ENCODE measurements around the gene NCAM2. TPM values are rescaled to one million over a fixed set of nuclear protein-coding genes. Genes with fewer than 3 reads are reported as not detected.

The NCAM2 gene
- total and polyA plus RNA-seq, 2 of the 8 experiments (the other 6 are each of a cell fraction or from before 2014, with no cell fraction given), result 0.14 to 1.1 TPM

DNA sequence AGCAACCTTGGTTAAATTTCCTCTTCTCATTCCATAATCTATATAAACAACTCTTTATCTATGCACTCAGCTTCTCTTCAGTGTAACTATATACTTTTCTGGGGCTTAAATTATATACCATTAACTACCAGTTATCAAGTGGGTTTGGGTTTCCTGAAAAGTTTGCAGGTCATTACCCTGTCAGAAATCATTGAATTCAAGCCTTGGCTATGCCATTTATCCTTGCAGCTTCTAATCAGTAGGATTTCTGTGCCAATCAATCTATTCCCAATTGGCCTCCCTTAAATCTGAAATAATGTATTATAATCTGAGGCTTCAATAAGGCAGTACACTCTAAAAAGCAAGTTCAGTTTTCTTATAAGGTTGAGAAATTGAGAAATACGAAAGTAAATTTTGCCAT lies 466.5 kb downstream of the NCAM2 start (continued):
- TF ChIP-seq, protein P1, sequence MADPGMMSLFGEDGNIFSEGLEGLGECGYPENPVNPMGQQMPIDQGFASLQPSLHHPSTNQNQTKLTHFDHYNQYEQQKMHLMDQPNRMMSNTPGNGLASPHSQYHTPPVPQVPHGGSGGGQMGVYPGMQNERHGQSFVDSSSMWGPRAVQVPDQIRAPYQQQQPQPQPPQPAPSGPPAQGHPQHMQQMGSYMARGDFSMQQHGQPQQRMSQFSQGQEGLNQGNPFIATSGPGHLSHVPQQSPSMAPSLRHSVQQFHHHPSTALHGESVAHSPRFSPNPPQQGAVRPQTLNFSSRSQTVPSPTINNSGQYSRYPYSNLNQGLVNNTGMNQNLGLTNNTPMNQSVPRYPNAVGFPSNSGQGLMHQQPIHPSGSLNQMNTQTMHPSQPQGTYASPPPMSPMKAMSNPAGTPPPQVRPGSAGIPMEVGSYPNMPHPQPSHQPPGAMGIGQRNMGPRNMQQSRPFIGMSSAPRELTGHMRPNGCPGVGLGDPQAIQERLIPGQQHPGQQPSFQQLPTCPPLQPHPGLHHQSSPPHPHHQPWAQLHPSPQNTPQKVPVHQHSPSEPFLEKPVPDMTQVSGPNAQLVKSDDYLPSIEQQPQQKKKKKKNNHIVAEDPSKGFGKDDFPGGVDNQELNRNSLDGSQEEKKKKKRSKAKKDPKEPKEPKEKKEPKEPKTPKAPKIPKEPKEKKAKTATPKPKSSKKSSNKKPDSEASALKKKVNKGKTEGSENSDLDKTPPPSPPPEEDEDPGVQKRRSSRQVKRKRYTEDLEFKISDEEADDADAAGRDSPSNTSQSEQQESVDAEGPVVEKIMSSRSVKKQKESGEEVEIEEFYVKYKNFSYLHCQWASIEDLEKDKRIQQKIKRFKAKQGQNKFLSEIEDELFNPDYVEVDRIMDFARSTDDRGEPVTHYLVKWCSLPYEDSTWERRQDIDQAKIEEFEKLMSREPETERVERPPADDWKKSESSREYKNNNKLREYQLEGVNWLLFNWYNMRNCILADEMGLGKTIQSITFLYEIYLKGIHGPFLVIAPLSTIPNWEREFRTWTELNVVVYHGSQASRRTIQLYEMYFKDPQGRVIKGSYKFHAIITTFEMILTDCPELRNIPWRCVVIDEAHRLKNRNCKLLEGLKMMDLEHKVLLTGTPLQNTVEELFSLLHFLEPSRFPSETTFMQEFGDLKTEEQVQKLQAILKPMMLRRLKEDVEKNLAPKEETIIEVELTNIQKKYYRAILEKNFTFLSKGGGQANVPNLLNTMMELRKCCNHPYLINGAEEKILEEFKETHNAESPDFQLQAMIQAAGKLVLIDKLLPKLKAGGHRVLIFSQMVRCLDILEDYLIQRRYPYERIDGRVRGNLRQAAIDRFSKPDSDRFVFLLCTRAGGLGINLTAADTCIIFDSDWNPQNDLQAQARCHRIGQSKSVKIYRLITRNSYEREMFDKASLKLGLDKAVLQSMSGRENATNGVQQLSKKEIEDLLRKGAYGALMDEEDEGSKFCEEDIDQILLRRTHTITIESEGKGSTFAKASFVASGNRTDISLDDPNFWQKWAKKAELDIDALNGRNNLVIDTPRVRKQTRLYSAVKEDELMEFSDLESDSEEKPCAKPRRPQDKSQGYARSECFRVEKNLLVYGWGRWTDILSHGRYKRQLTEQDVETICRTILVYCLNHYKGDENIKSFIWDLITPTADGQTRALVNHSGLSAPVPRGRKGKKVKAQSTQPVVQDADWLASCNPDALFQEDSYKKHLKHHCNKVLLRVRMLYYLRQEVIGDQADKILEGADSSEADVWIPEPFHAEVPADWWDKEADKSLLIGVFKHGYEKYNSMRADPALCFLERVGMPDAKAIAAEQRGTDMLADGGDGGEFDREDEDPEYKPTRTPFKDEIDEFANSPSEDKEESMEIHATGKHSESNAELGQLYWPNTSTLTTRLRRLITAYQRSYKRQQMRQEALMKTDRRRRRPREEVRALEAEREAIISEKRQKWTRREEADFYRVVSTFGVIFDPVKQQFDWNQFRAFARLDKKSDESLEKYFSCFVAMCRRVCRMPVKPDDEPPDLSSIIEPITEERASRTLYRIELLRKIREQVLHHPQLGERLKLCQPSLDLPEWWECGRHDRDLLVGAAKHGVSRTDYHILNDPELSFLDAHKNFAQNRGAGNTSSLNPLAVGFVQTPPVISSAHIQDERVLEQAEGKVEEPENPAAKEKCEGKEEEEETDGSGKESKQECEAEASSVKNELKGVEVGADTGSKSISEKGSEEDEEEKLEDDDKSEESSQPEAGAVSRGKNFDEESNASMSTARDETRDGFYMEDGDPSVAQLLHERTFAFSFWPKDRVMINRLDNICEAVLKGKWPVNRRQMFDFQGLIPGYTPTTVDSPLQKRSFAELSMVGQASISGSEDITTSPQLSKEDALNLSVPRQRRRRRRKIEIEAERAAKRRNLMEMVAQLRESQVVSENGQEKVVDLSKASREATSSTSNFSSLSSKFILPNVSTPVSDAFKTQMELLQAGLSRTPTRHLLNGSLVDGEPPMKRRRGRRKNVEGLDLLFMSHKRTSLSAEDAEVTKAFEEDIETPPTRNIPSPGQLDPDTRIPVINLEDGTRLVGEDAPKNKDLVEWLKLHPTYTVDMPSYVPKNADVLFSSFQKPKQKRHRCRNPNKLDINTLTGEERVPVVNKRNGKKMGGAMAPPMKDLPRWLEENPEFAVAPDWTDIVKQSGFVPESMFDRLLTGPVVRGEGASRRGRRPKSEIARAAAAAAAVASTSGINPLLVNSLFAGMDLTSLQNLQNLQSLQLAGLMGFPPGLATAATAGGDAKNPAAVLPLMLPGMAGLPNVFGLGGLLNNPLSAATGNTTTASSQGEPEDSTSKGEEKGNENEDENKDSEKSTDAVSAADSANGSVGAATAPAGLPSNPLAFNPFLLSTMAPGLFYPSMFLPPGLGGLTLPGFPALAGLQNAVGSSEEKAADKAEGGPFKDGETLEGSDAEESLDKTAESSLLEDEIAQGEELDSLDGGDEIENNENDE (IDR thresholded peaks at IDR 0.05; ENCODE audit: insufficient replicate concordance, low read length), result no peak
- no peak for TF ChIP-seq POLR2A (IDR thresholded peaks at IDR 0.05; ENCODE audit: control extremely low read depth in 1 of 2, low read depth in 2 of 2, low read length in 2 of 2)
- no peak for TF ChIP-seq KDM4A (IDR thresholded peaks at IDR 0.05; ENCODE audit: low read depth, low read length, severe bottlenecking)
- no peak for TF ChIP-seq MAX (IDR thresholded peaks at IDR 0.05)
- no peak for TF ChIP-seq EZH2 (IDR thresholded peaks at IDR 0.05; ENCODE audit: low read depth, low read length, severe bottlenecking)
- no peak for TF ChIP-seq FOSL1 (IDR thresholded peaks at IDR 0.05; ENCODE audit: insufficient read depth, low read depth, low read length)
